ENCODE measurements around the gene PRICKLE2.

PRICKLE2 gene

GRCh38 chr3:64130436-64130835, 94.8 kb downstream of the PRICKLE2 start:
- DNase-seq, result no peak

GRCh38 chr3:64129581-64129980, 95.7 kb downstream of the PRICKLE2 start:
- no peak for DNase-seq

GRCh38 chr3:64129106-64129505, 96.2 kb downstream of the PRICKLE2 start:
- DNase-seq, result no peak

DNA sequence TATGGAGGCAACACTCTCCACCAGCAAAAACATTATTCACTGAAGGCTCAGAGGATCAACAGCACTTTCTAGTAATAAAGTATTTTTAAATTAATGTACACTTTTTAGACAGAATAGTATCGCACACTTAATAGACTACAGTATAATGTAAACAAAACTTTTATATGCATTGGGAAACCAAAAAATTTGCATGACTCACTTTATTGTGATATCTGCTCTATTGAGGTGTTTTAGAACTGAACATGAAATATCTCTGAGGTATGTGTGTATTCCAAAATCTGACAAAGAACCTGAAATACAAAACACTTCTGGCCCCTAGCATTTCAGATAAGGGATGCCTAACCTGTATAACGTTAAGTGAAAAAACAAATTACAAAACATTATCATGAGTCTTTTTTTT, 99.7 kb downstream of the PRICKLE2 start:
- no peak for DNase-seq

DNA sequence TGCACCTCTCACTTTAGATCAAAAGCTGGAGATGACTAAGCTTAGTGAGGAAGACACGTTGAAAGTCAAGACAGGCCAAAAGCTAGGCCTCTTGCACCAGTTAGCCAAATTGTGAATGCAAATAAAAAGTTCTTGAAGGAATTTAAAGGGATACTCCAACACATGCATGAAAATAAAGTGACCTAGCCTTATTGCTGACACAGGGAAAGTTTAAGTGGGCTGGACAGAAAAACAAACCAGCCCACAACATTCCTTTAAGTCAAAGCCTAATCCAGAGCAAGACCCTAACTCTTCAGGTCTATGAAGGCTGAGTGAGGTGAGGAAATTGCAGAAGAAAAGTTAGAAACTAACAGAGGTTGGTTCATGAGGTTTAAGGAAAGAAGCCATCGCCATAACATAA, 101.3 kb downstream of the PRICKLE2 start:
- DNase-seq, result no peak

DNA sequence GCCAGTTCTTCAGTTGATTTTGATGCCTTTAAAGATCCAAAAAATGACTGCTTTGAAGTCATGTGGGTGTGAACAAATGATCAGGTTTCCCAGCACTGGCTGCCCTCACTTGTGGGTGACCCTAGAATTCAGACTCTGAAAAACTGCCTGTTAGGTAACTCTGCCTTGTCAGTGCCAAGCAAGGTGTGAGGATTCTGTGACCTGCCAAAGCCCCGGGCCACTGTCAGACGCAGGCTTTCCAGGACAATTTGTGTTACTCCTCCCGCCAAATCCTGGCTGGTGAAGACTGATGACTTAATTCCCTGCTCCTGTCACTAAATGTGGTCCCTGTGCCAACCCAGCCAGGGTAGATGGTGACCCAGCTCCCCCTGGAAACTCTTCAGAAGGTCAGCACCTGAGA, 102.8 kb downstream of the PRICKLE2 start:
- no peak for DNase-seq

GRCh38 chr3:64121750-64122311, 103.4 kb downstream of the PRICKLE2 start:
- DNase-seq, result no peak

- DNase-seq, result no peak
These were observed 104.4 kb downstream of the PRICKLE2 start for GRCh38 chr3:64120876-64121275.

DNA sequence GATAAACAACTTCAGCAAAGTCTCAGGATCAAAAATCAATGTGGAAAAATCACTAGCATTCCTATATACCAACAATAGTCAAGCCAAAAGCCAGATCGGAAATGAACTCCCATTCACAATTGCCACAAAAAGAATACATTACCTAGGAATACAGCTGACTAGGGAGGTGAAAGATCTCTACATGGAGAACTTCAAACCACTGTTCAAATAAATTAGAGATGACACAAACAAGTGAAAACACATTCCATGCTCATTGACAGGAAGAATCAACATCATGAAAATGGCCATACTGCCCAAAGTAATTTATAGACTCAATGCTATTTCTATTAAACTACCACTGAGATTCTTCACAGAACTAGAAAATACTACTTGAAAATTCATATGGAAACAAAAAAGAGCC, 107.8 kb downstream of the PRICKLE2 start:
- no peak for DNase-seq

GRCh38 chr3:64114651-64115050, 110.6 kb downstream of the PRICKLE2 start:
- no peak for DNase-seq

DNA sequence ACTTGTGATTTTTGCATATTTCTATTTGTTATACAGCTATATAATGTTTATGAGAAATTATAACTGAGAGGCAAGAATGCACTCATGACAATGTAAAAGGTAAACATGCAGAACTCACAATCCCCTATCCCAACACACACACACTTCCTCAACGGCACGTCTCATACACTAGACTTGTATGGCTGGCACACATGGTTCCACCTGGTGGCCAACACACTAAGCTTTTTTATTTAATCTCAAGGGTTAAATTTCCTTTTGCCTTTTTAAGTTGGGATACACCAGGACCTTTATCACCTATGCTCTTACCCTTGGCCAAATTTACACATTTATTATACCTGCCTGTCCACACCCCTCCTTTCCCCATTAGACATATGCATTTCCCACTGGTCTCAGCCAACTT, 113.4 kb downstream of the PRICKLE2 start:
- DNase-seq, result no peak

DNA sequence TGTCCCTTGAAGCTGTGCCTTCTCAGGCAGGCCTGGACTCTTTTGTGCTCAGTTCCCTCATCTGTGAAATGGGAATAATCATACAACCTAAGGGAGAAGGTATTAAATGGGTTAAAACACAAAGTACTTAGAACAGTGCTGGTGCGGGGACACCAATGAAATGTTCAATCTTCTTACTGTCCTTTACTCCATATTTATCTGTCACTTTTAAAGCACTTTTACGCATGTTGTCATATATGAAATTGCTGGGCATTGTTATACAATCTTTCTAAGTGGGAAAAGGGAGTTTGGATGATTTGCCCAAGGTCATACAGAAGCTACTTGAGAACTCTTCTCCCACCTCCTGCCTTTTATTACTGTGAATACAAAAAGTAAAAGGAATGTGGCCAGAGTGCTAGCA, 114.2 kb downstream of the PRICKLE2 start:
- no peak for DNase-seq

DNA sequence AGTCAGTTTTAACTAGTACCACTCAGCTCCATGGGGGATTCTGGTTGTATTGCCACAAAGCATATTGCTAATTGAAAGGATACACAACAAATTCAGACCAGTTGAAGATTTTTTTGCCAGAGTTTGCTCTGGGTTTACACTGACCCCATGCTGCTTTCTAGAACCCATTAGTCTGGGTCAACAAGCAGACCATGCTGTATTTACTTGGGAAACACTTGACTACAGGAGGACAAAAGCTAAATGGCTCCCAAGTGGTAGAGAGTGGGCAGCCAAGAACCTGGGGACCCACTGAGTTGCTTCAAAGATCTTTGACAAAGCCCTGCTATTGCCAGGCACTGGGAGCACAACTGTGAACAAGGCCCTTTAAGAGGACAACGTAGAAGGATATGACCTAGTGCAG, 115.2 kb downstream of the PRICKLE2 start:
- no peak for DNase-seq

DNA sequence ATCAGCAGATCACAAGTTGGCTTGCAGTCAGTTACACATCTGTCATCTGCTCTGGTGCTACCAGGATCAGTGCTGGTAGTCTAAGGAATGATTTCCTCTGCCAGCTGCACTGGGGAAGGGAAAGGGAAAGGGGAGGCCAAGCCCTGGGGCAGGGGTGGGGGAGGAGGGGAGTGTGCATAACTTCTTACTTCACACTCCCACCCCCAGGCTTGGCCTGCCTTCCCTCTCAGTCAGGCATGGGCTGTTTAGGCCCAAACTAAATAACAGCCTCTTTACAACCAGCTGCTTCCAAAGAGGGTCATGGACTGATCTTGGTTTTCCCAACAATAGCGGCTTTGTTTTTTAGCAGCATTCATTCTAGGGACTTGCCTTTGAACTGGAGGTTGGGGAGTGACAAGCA, 115.8 kb downstream of the PRICKLE2 start:
- no peak for DNase-seq

- DNase-seq, result no peak
These were observed 116.4 kb downstream of the PRICKLE2 start for GRCh38 chr3:64108784-64109317.

DNA sequence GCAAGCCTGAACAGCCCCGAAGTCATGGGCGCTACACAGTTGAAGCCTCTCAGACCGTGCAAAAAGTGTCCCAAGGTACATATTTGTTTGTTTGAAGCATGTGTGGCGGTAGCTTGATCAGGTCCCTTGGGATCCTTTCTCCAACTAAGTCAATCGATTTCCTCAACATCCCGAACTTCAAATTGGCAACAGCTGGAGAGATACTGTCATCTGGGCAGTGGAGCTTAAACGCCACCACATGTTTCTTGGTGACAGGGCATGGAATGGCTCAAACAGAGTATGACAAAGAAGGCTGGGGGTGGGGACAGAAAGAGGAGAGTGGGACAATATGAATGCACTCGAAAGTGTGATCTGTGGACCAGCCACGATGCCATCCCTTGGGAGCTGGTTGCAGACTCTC, 117.0 kb downstream of the PRICKLE2 start:
- no peak for DNase-seq

GRCh38 chr3:64107190-64107589, 118.1 kb downstream of the PRICKLE2 start:
- DNase-seq, result no peak

DNA sequence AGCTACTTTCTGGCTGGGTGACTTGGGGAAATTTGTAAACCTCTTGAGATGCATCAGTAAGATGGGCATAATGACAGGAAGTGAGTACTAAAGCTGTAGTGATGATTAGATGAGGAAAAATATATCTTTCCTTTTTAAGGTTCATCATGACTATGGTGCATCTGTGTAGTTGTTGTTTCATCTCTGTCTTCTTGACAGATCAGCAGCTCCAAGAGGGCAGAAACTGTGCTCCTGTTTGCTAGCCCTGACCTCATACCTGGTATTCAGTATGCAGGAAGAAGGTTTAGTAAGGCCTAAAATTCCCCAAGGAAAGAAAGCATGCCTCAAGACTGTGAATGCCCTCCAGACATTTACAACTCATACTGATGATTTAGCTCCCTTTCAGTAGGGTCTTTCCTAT, 119.5 kb downstream of the PRICKLE2 start:
- DNase-seq, result no peak

DNA sequence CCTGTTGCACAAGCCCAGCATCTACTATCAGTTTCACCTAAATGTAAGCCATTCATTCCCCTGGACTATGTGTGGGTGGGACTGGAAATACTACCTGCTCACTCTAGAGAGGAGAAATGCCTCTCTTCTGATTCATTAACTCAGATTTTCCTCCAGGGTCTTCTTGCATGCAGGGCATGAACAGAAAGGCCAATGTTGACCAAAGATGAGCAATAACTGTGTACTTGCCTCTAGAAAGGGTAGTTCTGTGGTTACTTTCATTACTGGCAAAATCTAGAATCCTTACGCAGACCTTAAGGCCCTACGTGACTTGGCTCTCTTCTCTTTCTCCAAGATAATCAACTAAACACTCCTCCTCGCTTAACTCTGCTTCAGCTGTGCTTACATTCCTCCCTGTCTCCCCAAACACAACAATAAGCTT, 120.6 kb downstream of the PRICKLE2 start:
- DNase-seq, result peak; percentile 79

- no peak for DNase-seq
These were observed 121.3 kb downstream of the PRICKLE2 start for GRCh38 chr3:64104006-64104405.

GRCh38 chr3:64103131-64103530, 122.1 kb downstream of the PRICKLE2 start:
- no peak for DNase-seq

- no peak for DNase-seq
These were observed 123.1 kb downstream of the PRICKLE2 start for GRCh38 chr3:64102147-64102546.

GRCh38 chr3:64099316-64099715, 126.0 kb downstream of the PRICKLE2 start:
- no peak for DNase-seq

DNA sequence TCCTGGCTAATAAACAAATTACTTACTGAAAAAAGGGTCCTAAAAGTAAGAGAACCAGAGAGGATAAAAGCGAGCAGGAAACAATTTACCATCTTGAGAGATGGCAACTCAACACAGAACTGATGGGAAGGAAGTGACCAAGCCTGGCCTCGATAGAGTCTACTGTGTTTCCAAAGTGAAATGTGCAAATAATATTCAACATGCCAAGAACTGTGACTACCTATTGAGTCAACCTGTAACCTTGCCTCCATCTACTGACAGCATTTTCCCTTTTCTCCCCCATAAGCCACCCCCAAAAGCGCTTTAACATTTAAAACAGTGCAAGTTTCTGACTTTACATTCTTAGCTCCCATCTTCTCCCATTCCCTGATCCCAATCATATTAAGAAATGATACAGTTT, 126.6 kb downstream of the PRICKLE2 start:
- DNase-seq, result no peak

DNA sequence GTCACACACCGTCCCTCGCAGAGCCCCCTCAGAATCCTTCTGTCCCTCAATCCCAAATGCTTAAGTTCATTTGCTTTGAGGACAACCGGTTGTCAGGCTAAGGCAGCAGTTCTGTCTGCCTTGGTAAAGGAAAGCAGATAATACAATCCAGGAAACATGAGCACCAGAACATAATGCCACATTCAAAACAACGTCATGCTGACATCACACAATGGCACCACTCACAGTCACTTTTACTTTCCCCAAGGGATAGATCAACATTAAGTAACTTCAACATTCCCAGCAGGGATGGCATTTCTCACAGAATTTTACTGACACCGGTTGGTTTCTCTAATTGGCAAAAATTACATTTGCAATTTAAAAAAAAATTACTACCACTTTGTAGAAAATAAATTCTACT, 127.3 kb downstream of the PRICKLE2 start:
- DNase-seq, result no peak

GRCh38 chr3:64095802-64096201, 129.5 kb downstream of the PRICKLE2 start:
- no peak for DNase-seq

Data from kidney glomerular epithelial cell (primary cell).